Ishikawa (cell line): ENCODE data around the gene MACROD2.

Experiments
- CREB1 ChIP-seq: IDR thresholded peaks from 2 replicates; pipeline ENCODE4 v1.6.1; 2012; ENCODE audit warnings: low read depth
- EGR1 ChIP-seq: IDR thresholded peaks from 2 replicates; pipeline ENCODE4 v1.6.1; 2012
- YY1 ChIP-seq: IDR thresholded peaks from 2 replicates; pipeline ENCODE4 v1.6.1; 2012; ENCODE audit warnings: low read depth

- no peak for TF ChIP-seq EGR1
- no peak for TF ChIP-seq YY1
- TF ChIP-seq CREB1, result no peak
These were observed 1956.3 kb downstream of the MACROD2 start for GRCh38 chr20:15951658-15952057.
